ENCODE data around the gene FABP3. TPM values are rescaled to one million over a fixed set of nuclear protein-coding genes. Genes with fewer than 3 reads are reported as not detected.

FABP3 gene
- 1.1 TPM for total RNA-seq (ENCODE audit: unreplicated experiment)
- long read RNA-seq, partial matches to known transcripts = 0 of 1 reads
- long read RNA-seq, other reads (novel, unspliced or antisense) = 0 of 1 reads

- H3K4me1 Mint-ChIP-seq (ENCODE audit: unreplicated experiment) = peaks cover 9% of the 10 kb centered on the region
- peak; percentile 63 for DNase-seq (ENCODE audit: low spot score)
- H3K27me3 Mint-ChIP-seq (ENCODE audit: unreplicated experiment) = peaks cover 11% of the 10 kb centered on the region
- H3K4me3 Mint-ChIP-seq (ENCODE audit: unreplicated experiment) = peak within 1 kb of the TSS; percentile 79
- H3K27ac Mint-ChIP-seq (ENCODE audit: unreplicated experiment) = no peak within 1 kb of the TSS
- H3K36me3 Mint-ChIP-seq (ENCODE audit: low read depth, unreplicated experiment) = no peaks in the 10 kb centered on the region
- TF ChIP-seq, protein P1, sequence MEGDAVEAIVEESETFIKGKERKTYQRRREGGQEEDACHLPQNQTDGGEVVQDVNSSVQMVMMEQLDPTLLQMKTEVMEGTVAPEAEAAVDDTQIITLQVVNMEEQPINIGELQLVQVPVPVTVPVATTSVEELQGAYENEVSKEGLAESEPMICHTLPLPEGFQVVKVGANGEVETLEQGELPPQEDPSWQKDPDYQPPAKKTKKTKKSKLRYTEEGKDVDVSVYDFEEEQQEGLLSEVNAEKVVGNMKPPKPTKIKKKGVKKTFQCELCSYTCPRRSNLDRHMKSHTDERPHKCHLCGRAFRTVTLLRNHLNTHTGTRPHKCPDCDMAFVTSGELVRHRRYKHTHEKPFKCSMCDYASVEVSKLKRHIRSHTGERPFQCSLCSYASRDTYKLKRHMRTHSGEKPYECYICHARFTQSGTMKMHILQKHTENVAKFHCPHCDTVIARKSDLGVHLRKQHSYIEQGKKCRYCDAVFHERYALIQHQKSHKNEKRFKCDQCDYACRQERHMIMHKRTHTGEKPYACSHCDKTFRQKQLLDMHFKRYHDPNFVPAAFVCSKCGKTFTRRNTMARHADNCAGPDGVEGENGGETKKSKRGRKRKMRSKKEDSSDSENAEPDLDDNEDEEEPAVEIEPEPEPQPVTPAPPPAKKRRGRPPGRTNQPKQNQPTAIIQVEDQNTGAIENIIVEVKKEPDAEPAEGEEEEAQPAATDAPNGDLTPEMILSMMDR (IDR thresholded peaks at IDR 0.05; ENCODE audit: unreplicated experiment) = no peak
- no peaks in the 10 kb centered on the region for H3K9me3 Mint-ChIP-seq (ENCODE audit: unreplicated experiment)
These were observed at the start of gene FABP3 for GRCh38 chr1:31373056-31373896. FABP3 (minus strand) TSS chr1:31373076; CDS start chr1:31373014, 62 bp downstream.

DNA sequence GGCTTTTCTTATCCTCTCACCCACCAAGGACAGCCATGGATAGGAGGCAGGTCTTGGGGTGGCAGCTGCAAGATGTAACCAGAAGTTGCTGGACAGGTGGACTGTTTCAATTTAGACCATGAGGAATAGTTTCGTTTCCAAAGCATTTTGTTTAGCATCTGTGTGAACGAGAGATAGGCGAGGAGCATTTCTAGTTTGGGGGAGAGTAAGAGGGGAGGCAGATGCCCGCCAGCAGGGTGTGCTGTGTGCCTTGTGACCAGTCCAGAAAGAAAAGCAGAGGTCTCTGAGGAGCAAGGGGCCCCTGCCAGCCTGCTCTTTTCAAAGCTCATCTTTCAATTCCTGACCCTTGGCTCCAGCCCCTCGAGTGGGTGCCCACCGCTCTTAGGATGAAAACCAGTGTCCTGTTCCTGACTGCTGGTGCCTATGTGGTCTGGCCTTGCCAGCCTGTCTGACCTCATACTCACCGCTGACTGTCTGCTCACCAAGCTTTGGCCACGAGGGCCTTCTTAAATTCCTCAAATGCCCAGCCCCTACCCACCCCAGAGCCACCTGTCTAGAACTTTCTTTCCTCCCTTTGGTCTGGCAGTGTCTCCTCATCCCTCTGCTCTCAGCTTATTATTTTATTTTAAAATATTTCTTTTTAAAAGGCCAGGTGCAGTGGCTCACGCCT is 48.6 kb upstream of the FABP3 start:
- H3K27me3 Mint-ChIP-seq (ENCODE audit: unreplicated experiment) = no peaks in the 10 kb centered on the region
- peaks cover 9% of the 10 kb centered on the region for H3K36me3 Mint-ChIP-seq (ENCODE audit: low read depth, unreplicated experiment)
- no peak overlapping the region for H3K4me3 Mint-ChIP-seq (ENCODE audit: unreplicated experiment)
- H3K9me3 Mint-ChIP-seq (ENCODE audit: unreplicated experiment) = no peaks in the 10 kb centered on the region
- TF ChIP-seq, protein P1 (IDR thresholded peaks at IDR 0.05; ENCODE audit: unreplicated experiment) = peak; percentile 34
- peak; percentile 50 for DNase-seq (ENCODE audit: low spot score)
- peaks cover 7% of the 10 kb centered on the region for H3K4me1 Mint-ChIP-seq (ENCODE audit: unreplicated experiment)
- H3K27ac Mint-ChIP-seq (ENCODE audit: unreplicated experiment) = no peak overlapping the region

GRCh38 chr1:31420716-31421115 is 47.8 kb upstream of the FABP3 start:
- no peaks in the 10 kb centered on the region for H3K27me3 Mint-ChIP-seq (ENCODE audit: unreplicated experiment)
- H3K4me1 Mint-ChIP-seq (ENCODE audit: unreplicated experiment) = peaks cover 11% of the 10 kb centered on the region
- H3K27ac Mint-ChIP-seq (ENCODE audit: unreplicated experiment) = no peak overlapping the region

DNA sequence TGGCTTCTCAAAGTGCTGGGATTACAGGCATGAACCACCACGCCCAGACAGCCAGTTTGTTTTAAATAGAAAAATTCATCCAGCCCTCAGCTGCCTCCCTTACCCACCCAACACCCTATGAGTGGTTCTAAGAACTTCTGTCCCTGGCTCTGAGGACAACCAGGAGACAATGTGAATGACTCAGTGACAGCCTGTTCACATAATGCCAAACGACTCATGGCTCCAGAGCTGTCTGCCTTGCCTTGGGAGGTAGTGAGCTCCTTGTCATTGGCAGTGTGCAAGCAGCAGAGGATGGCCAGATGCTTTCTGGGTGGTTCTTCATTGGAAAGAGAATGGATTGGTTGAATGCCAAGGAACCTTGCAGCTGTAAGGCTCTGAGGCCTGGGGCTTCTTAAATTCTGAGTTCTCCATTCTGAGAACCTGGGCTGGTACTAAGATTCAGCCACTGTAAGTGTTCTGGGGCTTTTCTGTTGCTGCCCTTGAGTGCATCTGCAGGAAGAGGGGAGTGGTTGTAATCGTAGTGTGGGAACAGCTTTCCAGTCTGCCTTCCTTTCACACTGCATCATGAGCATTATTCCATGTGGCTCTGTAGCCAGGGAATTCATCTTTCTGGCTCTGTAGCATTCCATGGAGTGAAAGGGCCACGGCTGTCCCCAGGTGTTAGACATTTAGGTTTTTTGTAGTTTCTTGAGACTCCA is 45.9 kb upstream of the FABP3 start:
- H3K4me1 Mint-ChIP-seq (ENCODE audit: unreplicated experiment) = peaks cover 23% of the 10 kb centered on the region
- no peaks in the 10 kb centered on the region for H3K9me3 Mint-ChIP-seq (ENCODE audit: unreplicated experiment)

More at GRCh38 chr1:31420716-31421115, 47.8 kb upstream of the FABP3 start:
- H3K4me3 Mint-ChIP-seq (ENCODE audit: unreplicated experiment) = no peak overlapping the region
- TF ChIP-seq, protein P1 (IDR thresholded peaks at IDR 0.05; ENCODE audit: unreplicated experiment) = no peak
- DNase-seq (ENCODE audit: low spot score) = no peak
- H3K9me3 Mint-ChIP-seq (ENCODE audit: unreplicated experiment) = no peaks in the 10 kb centered on the region
- H3K36me3 Mint-ChIP-seq (ENCODE audit: low read depth, unreplicated experiment) = peaks cover 6% of the 10 kb centered on the region

More for the DNA sequence above, 45.9 kb upstream of the FABP3 start:
- Mint-ChIP-seq H3K27ac (ENCODE audit: unreplicated experiment) (no peak overlapping the region), H3K4me3 (ENCODE audit: unreplicated experiment) (no peak overlapping the region), H3K27me3 (ENCODE audit: unreplicated experiment) (no peaks in the 10 kb centered on the region), H3K36me3 (ENCODE audit: low read depth, unreplicated experiment) (peaks cover 6% of the 10 kb centered on the region)
- TF ChIP-seq, protein P1 (IDR thresholded peaks at IDR 0.05; ENCODE audit: unreplicated experiment) = no peak
- no peak for DNase-seq (ENCODE audit: low spot score)

Data from endothelial cell (in vitro differentiated cells).